Fibroblast of lung (primary cell): ENCODE results near the gene PLEKHA1. TPM values are rescaled to one million over a fixed set of nuclear protein-coding genes. Genes with fewer than 3 reads are reported as not detected.

Experiments
- DNase-seq, 2 donors: peaks; one replicate each; pipeline versions ENCODE4 v3.0.0 to v3.0.0-alpha.2; 2010; ENCODE audit warnings: low read depth in 2 of 2
- H2AFZ ChIP-seq: 2 replicates; pipeline ENCODE4 v1.5.1; 2012; ENCODE audit warnings: low read length, control low read depth, inconsistent platforms
- H3K27ac ChIP-seq: 2 replicates; pipeline ENCODE4 v1.5.1; 2011; ENCODE audit warnings: low read length, control low read depth; ENCODE audit not compliant: insufficient read depth
- H3K27me3 ChIP-seq: 2 replicates; pipeline ENCODE4 v1.5.1; 2011; ENCODE audit warnings: mild to moderate bottlenecking, low read length; ENCODE audit not compliant: control insufficient read depth, insufficient read depth
- H3K36me3 ChIP-seq: 2 replicates; pipeline ENCODE4 v1.5.1; 2011; ENCODE audit warnings: low read length; ENCODE audit not compliant: control insufficient read depth, insufficient read depth
- H3K4me1 ChIP-seq: 2 replicates; pipeline ENCODE4 v1.5.1; 2011; ENCODE audit warnings: low read length; ENCODE audit not compliant: control insufficient read depth, insufficient read depth; ENCODE audit errors: extremely low read depth
- H3K4me2 ChIP-seq: 2 replicates; pipeline ENCODE4 v1.5.1; 2011; ENCODE audit warnings: low read length, control low read depth; ENCODE audit not compliant: insufficient read depth; ENCODE audit errors: extremely low read depth
- H3K4me3 ChIP-seq, 4 experiments: fragments of 200-600 bp in 1 of 4; sonication (generic) in 1 of 4; replicated peaks in 1 of 4; 2 replicates each; pipeline ENCODE4 v1.5.1; 2011 to 2016; ENCODE audit warnings: low read length in 4 of 4, low read depth in 3 of 4, mild to moderate bottlenecking in 3 of 4, control low read depth in 2 of 4, inconsistent platforms in 1 of 4, mixed read lengths in 1 of 4; ENCODE audit not compliant: insufficient read depth in 1 of 4; ENCODE audit errors: control extremely low read depth in 1 of 4
- H3K79me2 ChIP-seq: 2 replicates; pipeline ENCODE4 v1.5.1; 2012; ENCODE audit warnings: mild to moderate bottlenecking, low read length, inconsistent platforms; ENCODE audit not compliant: control insufficient read depth, insufficient read depth
- H3K9ac ChIP-seq: 2 replicates; pipeline ENCODE4 v1.5.1; 2011; ENCODE audit warnings: mild to moderate bottlenecking, low read length, control low read depth; ENCODE audit not compliant: insufficient read depth
- H3K9me3 ChIP-seq: 2 replicates; pipeline ENCODE4 v1.5.1; 2012; ENCODE audit warnings: low read depth, low read length; ENCODE audit not compliant: control insufficient read depth, insufficient read depth
- H4K20me1 ChIP-seq: 2 replicates; pipeline ENCODE4 v1.5.1; 2011; ENCODE audit warnings: low read length; ENCODE audit not compliant: control insufficient read depth, insufficient read depth; ENCODE audit errors: extremely low read depth
- CTCF ChIP-seq, 2 donors: IDR thresholded peaks in 1 of 2; conservative IDR thresholded peaks in 1 of 2; 1 replicate in 1 of 2; 2 replicates in 1 of 2; pipeline ENCODE4 v1.5.1; 2011 to 2012; ENCODE audit warnings: low read length in 2 of 2, control low read depth in 1 of 2, inconsistent platforms in 1 of 2, low read depth in 1 of 2, mild to moderate bottlenecking in 1 of 2
- EZH2 ChIP-seq: IDR thresholded peaks from 2 replicates; pipeline ENCODE4 v1.5.1; 2012; ENCODE audit warnings: low read length, control low read depth, mild to moderate bottlenecking; ENCODE audit errors: missing control alignments
- polyA plus RNA-seq, 2 donors: library from polyadenylated mRNA; depleted of rRNA in 1 of 2; stranded (reverse) in 1 of 2; unstranded in 1 of 2; fragments of >200 nt; gene quantifications; 2 replicates each; pipeline ENCODE4 v1.2.1, GENCODE V29; 2011 to 2012; ENCODE audit warnings: missing spikeins in 1 of 2
- total RNA-seq: library from RNA; depleted of rRNA; stranded (reverse); fragments of >200 nt; gene quantifications from 2 replicates; pipeline ENCODE4 v1.2.1, GENCODE V29; 2014

PLEKHA1 gene
- total and polyA plus RNA-seq, 2 donors (not counting 1 experiment from before 2014, with no cell fraction given): 14.4 to 37.9 TPM

- H3K4me2 ChIP-seq: no peak overlapping the region
- no peak for TF ChIP-seq CTCF (conservative IDR thresholded peaks at IDR 0.05 in 1 of 2, IDR thresholded peaks at IDR 0.05 in 1 of 2; ENCODE audit: low read depth in 1 of 2, low read length in 2 of 2)
- no peak overlapping the region for H2AFZ ChIP-seq
- no peaks in the 10 kb centered on the region for H3K9me3 ChIP-seq
- H4K20me1 ChIP-seq: no peaks in the 10 kb centered on the region
- no peaks in the 10 kb centered on the region for H3K4me1 ChIP-seq
- no peaks in the 10 kb centered on the region for H3K36me3 ChIP-seq
- DNase-seq: no peak
- H3K79me2 ChIP-seq: no peaks in the 10 kb centered on the region
- no peak overlapping the region for H3K4me3 ChIP-seq
- peaks cover 9% of the 10 kb centered on the region for H3K27me3 ChIP-seq
- H3K27ac ChIP-seq: no peak overlapping the region
- H3K9ac ChIP-seq: no peak overlapping the region
Measured at GRCh38 chr10:122326806-122327205, 47.7 kb upstream of the PLEKHA1 start.

GRCh38 chr10:122327237-122328206, 47.0 kb upstream of the PLEKHA1 start:
- no peak overlapping the region for H3K4me3 ChIP-seq

GRCh38 chr10:122328676-122329075, 45.8 kb upstream of the PLEKHA1 start:
- Histone ChIP-seq H3K79me2 (no peaks in the 10 kb centered on the region), H2AFZ (no peak overlapping the region), H3K36me3 (no peaks in the 10 kb centered on the region), H3K27ac (no peak overlapping the region), H3K27me3 (peaks cover 9% of the 10 kb centered on the region), H3K9ac (no peak overlapping the region), H3K4me3 (no peak overlapping the region), H3K4me1 (no peaks in the 10 kb centered on the region), H3K4me2 (no peak overlapping the region), H4K20me1 (no peaks in the 10 kb centered on the region), H3K9me3 (no peaks in the 10 kb centered on the region)
- TF ChIP-seq CTCF (conservative IDR thresholded peaks at IDR 0.05 in 1 of 2, IDR thresholded peaks at IDR 0.05 in 1 of 2; ENCODE audit: low read depth in 1 of 2, low read length in 2 of 2) (no peak), EZH2 (no peak)
- DNase-seq: no peak

More at GRCh38 chr10:122327237-122328206, 47.0 kb upstream of the PLEKHA1 start:
- peaks cover 9% of the 10 kb centered on the region for H3K27me3 ChIP-seq
- DNase-seq: no peak
- no peak overlapping the region for H2AFZ ChIP-seq
- H3K9ac ChIP-seq: no peak overlapping the region
- H3K9me3 ChIP-seq: no peaks in the 10 kb centered on the region
- no peak for TF ChIP-seq CTCF (conservative IDR thresholded peaks at IDR 0.05 in 1 of 2, IDR thresholded peaks at IDR 0.05 in 1 of 2; ENCODE audit: low read depth in 1 of 2, low read length in 2 of 2)
- no peak for TF ChIP-seq EZH2
- H3K4me1 ChIP-seq: no peaks in the 10 kb centered on the region
- no peak overlapping the region for H3K27ac ChIP-seq
- no peak overlapping the region for H3K4me2 ChIP-seq
- no peaks in the 10 kb centered on the region for H3K36me3 ChIP-seq
- H4K20me1 ChIP-seq: no peaks in the 10 kb centered on the region
- H3K79me2 ChIP-seq: no peaks in the 10 kb centered on the region
